ENCODE data around the gene ACTL8. TPM values are rescaled to one million over a fixed set of nuclear protein-coding genes. Genes with fewer than 3 reads are reported as not detected.

The ACTL8 gene
- total and polyA plus RNA-seq, 2 donors (not counting 1 experiment from before 2014, with no cell fraction given), result 0.15 TPM; not detected in 1

DNA sequence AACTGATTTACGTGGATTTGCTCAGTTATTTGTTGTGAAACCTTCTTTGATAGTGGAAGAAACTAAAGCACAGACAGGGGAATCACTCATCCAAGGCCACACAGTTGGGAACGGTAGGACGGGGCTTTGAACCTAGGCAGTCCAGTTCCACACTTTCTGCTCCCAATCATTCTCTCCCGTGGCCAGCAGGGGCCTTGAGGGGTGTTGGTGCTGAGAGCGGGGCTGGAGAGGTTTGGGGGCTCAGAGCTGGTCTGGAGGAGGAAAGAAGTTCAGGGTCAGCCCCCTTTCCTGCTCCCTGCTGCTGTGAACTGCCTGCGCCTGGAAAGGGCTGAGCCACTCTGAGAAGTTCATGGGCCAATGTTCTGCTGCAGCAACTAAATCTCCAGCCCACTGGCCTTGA, 31.4 kb upstream of the ACTL8 start:
- H3K27me3 ChIP-seq (ENCODE audit: control insufficient read depth, insufficient read depth, low read length), result no peaks in the 10 kb centered on the region
- no peaks in the 10 kb centered on the region for H3K79me2 ChIP-seq (ENCODE audit: control insufficient read depth, insufficient read depth, low read length)
- H2AFZ ChIP-seq (ENCODE audit: low read length), result no peak overlapping the region
- no peak overlapping the region for H3K4me3 ChIP-seq (replicated peaks in 1 of 4; ENCODE audit: control extremely low read depth in 1 of 4, insufficient read depth in 1 of 4, low read depth in 3 of 4, low read length in 4 of 4)
- no peaks in the 10 kb centered on the region for H4K20me1 ChIP-seq (ENCODE audit: control insufficient read depth, extremely low read depth, insufficient read depth, low read length)
- H3K36me3 ChIP-seq (ENCODE audit: control insufficient read depth, insufficient read depth, low read length), result no peaks in the 10 kb centered on the region
- H3K9me3 ChIP-seq (ENCODE audit: control insufficient read depth, insufficient read depth, low read depth, low read length), result no peaks in the 10 kb centered on the region
- no peak overlapping the region for H3K27ac ChIP-seq (ENCODE audit: insufficient read depth, low read length)
- H3K4me2 ChIP-seq (ENCODE audit: extremely low read depth, insufficient read depth, low read length), result no peak overlapping the region
- TF ChIP-seq, protein P1, sequence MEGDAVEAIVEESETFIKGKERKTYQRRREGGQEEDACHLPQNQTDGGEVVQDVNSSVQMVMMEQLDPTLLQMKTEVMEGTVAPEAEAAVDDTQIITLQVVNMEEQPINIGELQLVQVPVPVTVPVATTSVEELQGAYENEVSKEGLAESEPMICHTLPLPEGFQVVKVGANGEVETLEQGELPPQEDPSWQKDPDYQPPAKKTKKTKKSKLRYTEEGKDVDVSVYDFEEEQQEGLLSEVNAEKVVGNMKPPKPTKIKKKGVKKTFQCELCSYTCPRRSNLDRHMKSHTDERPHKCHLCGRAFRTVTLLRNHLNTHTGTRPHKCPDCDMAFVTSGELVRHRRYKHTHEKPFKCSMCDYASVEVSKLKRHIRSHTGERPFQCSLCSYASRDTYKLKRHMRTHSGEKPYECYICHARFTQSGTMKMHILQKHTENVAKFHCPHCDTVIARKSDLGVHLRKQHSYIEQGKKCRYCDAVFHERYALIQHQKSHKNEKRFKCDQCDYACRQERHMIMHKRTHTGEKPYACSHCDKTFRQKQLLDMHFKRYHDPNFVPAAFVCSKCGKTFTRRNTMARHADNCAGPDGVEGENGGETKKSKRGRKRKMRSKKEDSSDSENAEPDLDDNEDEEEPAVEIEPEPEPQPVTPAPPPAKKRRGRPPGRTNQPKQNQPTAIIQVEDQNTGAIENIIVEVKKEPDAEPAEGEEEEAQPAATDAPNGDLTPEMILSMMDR (conservative IDR thresholded peaks at IDR 0.05 in 1 of 2, IDR thresholded peaks at IDR 0.05 in 1 of 2; ENCODE audit: low read depth in 1 of 2, low read length in 2 of 2), result no peak
- TF ChIP-seq EZH2 (IDR thresholded peaks at IDR 0.05; ENCODE audit: low read length, missing control alignments), result no peak
- no peak overlapping the region for H3K9ac ChIP-seq (ENCODE audit: insufficient read depth, low read length)
- no peak for DNase-seq (ENCODE audit: low read depth in 2 of 2)
- H3K4me1 ChIP-seq (ENCODE audit: control insufficient read depth, extremely low read depth, insufficient read depth, low read length), result no peaks in the 10 kb centered on the region

- Histone ChIP-seq H3K9me3 (ENCODE audit: control insufficient read depth, insufficient read depth, low read depth, low read length) (no peaks in the 10 kb centered on the region), H3K27ac (ENCODE audit: insufficient read depth, low read length) (no peak overlapping the region), H2AFZ (ENCODE audit: low read length) (no peak overlapping the region), H3K4me2 (ENCODE audit: extremely low read depth, insufficient read depth, low read length) (no peak overlapping the region), H3K4me3 (replicated peaks in 1 of 4; ENCODE audit: control extremely low read depth in 1 of 4, insufficient read depth in 1 of 4, low read depth in 3 of 4, low read length in 4 of 4) (no peak overlapping the region), H3K9ac (ENCODE audit: insufficient read depth, low read length) (no peak overlapping the region), H3K36me3 (ENCODE audit: control insufficient read depth, insufficient read depth, low read length) (no peaks in the 10 kb centered on the region), H4K20me1 (ENCODE audit: control insufficient read depth, extremely low read depth, insufficient read depth, low read length) (no peaks in the 10 kb centered on the region), H3K4me1 (ENCODE audit: control insufficient read depth, extremely low read depth, insufficient read depth, low read length) (no peaks in the 10 kb centered on the region), H3K27me3 (ENCODE audit: control insufficient read depth, insufficient read depth, low read length) (no peaks in the 10 kb centered on the region), H3K79me2 (ENCODE audit: control insufficient read depth, insufficient read depth, low read length) (no peaks in the 10 kb centered on the region)
- no peak for DNase-seq (ENCODE audit: low read depth in 2 of 2)
- TF ChIP-seq EZH2 (IDR thresholded peaks at IDR 0.05; ENCODE audit: low read length, missing control alignments), result no peak
- TF ChIP-seq, protein P1 (conservative IDR thresholded peaks at IDR 0.05 in 1 of 2, IDR thresholded peaks at IDR 0.05 in 1 of 2; ENCODE audit: low read depth in 1 of 2, low read length in 2 of 2), result no peak
These were observed 31.0 kb upstream of the ACTL8 start for GRCh38 chr1:17724150-17724549.

GRCh38 chr1:17725084-17725719, 29.9 kb upstream of the ACTL8 start:
- H3K4me1 ChIP-seq (ENCODE audit: control insufficient read depth, extremely low read depth, insufficient read depth, low read length), result no peaks in the 10 kb centered on the region
- no peak for DNase-seq (ENCODE audit: low read depth in 2 of 2)
- H3K27ac ChIP-seq (ENCODE audit: insufficient read depth, low read length), result no peak overlapping the region
- no peaks in the 10 kb centered on the region for H3K9me3 ChIP-seq (ENCODE audit: control insufficient read depth, insufficient read depth, low read depth, low read length)
- no peak overlapping the region for H3K4me3 ChIP-seq (replicated peaks in 1 of 4; ENCODE audit: control extremely low read depth in 1 of 4, insufficient read depth in 1 of 4, low read depth in 3 of 4, low read length in 4 of 4)
- no peak overlapping the region for H3K4me2 ChIP-seq (ENCODE audit: extremely low read depth, insufficient read depth, low read length)
- H3K36me3 ChIP-seq (ENCODE audit: control insufficient read depth, insufficient read depth, low read length), result no peaks in the 10 kb centered on the region
- no peaks in the 10 kb centered on the region for H4K20me1 ChIP-seq (ENCODE audit: control insufficient read depth, extremely low read depth, insufficient read depth, low read length)
- TF ChIP-seq, protein P1 (conservative IDR thresholded peaks at IDR 0.05 in 1 of 2, IDR thresholded peaks at IDR 0.05 in 1 of 2; ENCODE audit: low read depth in 1 of 2, low read length in 2 of 2), result no peak
- TF ChIP-seq EZH2 (IDR thresholded peaks at IDR 0.05; ENCODE audit: low read length, missing control alignments), result no peak
- no peaks in the 10 kb centered on the region for H3K79me2 ChIP-seq (ENCODE audit: control insufficient read depth, insufficient read depth, low read length)
- H2AFZ ChIP-seq (ENCODE audit: low read length), result no peak overlapping the region
- no peak overlapping the region for H3K9ac ChIP-seq (ENCODE audit: insufficient read depth, low read length)
- no peaks in the 10 kb centered on the region for H3K27me3 ChIP-seq (ENCODE audit: control insufficient read depth, insufficient read depth, low read length)
